Measurements from ENCODE around the gene TMEM218. TPM values are rescaled to one million over a fixed set of nuclear protein-coding genes. Genes with fewer than 3 reads are reported as not detected.

Gene TMEM218
- polyA plus RNA-seq, 3 donors, result 52.5 to 61.1 (median 56.6) TPM

GRCh38 chr11:125132071-125132470, 20.6 kb upstream of the TMEM218 start:
- DNase-seq (ENCODE audit: low read depth in 3 of 3, low spot score in 2 of 3), result no peak

GRCh38 chr11:125129316-125129993, 18.0 kb upstream of the TMEM218 start:
- DNase-seq (ENCODE audit: low read depth in 3 of 3, low spot score in 2 of 3), result no peak

GRCh38 chr11:125128450-125128849, 17.0 kb upstream of the TMEM218 start:
- no peak for DNase-seq (ENCODE audit: low read depth in 3 of 3, low spot score in 2 of 3)

GRCh38 chr11:125124618-125124992, 13.2 kb upstream of the TMEM218 start:
- DNase-seq (ENCODE audit: low read depth in 3 of 3, low spot score in 2 of 3), result no peak

GRCh38 chr11:125123947-125124617, 12.7 kb upstream of the TMEM218 start:
- no peak for DNase-seq (ENCODE audit: low read depth in 3 of 3, low spot score in 2 of 3)

- DNase-seq (ENCODE audit: low read depth in 3 of 3, low spot score in 2 of 3), result no peak
These were observed 11.9 kb upstream of the TMEM218 start for GRCh38 chr11:125123194-125123946.

GRCh38 chr11:125117429-125117828, 6.0 kb upstream of the TMEM218 start:
- DNase-seq (ENCODE audit: low read depth in 3 of 3, low spot score in 2 of 3), result no peak

GRCh38 chr11:125114518-125114917, 3.1 kb upstream of the TMEM218 start:
- DNase-seq (ENCODE audit: low read depth in 3 of 3, low spot score in 2 of 3), result no peak

GRCh38 chr11:125112208-125112604, 780 bp upstream of the TMEM218 start:
- DNase-seq (ENCODE audit: low read depth in 3 of 3, low spot score in 2 of 3), result no peak

GRCh38 chr11:125111001-125111342, 454 bp downstream of the TMEM218 start:
- peak in 2 of 3 donors; percentile 23 to 27 for DNase-seq (ENCODE audit: low read depth in 3 of 3, low spot score in 2 of 3)

- DNase-seq (ENCODE audit: low read depth in 3 of 3, low spot score in 2 of 3), result no peak
These were observed 920 bp downstream of the TMEM218 start for GRCh38 chr11:125110506-125110905.

- DNase-seq (ENCODE audit: low read depth in 3 of 3, low spot score in 2 of 3), result no peak
These were observed 3.0 kb downstream of the TMEM218 start for GRCh38 chr11:125108469-125108868.

GRCh38 chr11:125105926-125106325, 5.5 kb downstream of the TMEM218 start:
- no peak for DNase-seq (ENCODE audit: low read depth in 3 of 3, low spot score in 2 of 3)

GRCh38 chr11:125102510-125102909, 8.9 kb downstream of the TMEM218 start:
- no peak for DNase-seq (ENCODE audit: low read depth in 3 of 3, low spot score in 2 of 3)

- no peak for DNase-seq (ENCODE audit: low read depth in 3 of 3, low spot score in 2 of 3)
These were observed 9.4 kb downstream of the TMEM218 start for GRCh38 chr11:125102025-125102424.

GRCh38 chr11:125101596-125101995, 9.8 kb downstream of the TMEM218 start:
- no peak for DNase-seq (ENCODE audit: low read depth in 3 of 3, low spot score in 2 of 3)

- no peak for DNase-seq (ENCODE audit: low read depth in 3 of 3, low spot score in 2 of 3)
These were observed 11.3 kb downstream of the TMEM218 start for GRCh38 chr11:125100136-125100535.

- no peak for DNase-seq (ENCODE audit: low read depth in 3 of 3, low spot score in 2 of 3)
These were observed 16.7 kb downstream of the TMEM218 start for GRCh38 chr11:125094731-125095130.

GRCh38 chr11:125093502-125093901, 17.9 kb downstream of the TMEM218 start:
- no peak for DNase-seq (ENCODE audit: low read depth in 3 of 3, low spot score in 2 of 3)

GRCh38 chr11:125092669-125093068, 18.8 kb downstream of the TMEM218 start:
- DNase-seq (ENCODE audit: low read depth in 3 of 3, low spot score in 2 of 3), result no peak

- DNase-seq (ENCODE audit: low read depth in 3 of 3, low spot score in 2 of 3), result no peak
These were observed 19.4 kb downstream of the TMEM218 start for GRCh38 chr11:125091877-125092664.
